Adrenal gland (tissue), 5 donors: ENCODE data around the gene IMPG2.

Experiments used
- CTCF ChIP-seq, 6 experiments: fragments of 450-650 bp in 4 of 6; fragments of 200-600 bp in 2 of 6; sonication (generic) in 1 of 6; IDR thresholded peaks; 1 replicate in 5 of 6; 2 replicates in 1 of 6; pipeline versions ENCODE4 v1.5.1 to v1.8.0; 2016 to 2021; ENCODE audit warnings: antibody characterized with exemption in 6 of 6, mild to moderate bottlenecking in 2 of 6, moderate library complexity in 1 of 6
- POLR2A ChIP-seq, 2 donors: fragments of 450-650 bp; IDR thresholded peaks; one replicate each; pipeline ENCODE4 v1.6.1; 2017; ENCODE audit warnings: antibody characterized with exemption in 2 of 2, mild to moderate bottlenecking in 2 of 2, moderate library complexity in 1 of 2
- donor health status: DM: no; HTN: no; CAD: no.

GRCh38 chr3:101228441-101228840, 91.9 kb downstream of the IMPG2 start:
- TF ChIP-seq CTCF (IDR thresholded peaks at IDR 0.05), result no peak
- no peak for TF ChIP-seq POLR2A (IDR thresholded peaks at IDR 0.05)
